ENCODE data around the gene SPINK4. TPM values are rescaled to one million over a fixed set of nuclear protein-coding genes. Genes with fewer than 3 reads are reported as not detected.

Gene SPINK4
- total and polyA plus RNA-seq, 9 donors = not detected

DNA sequence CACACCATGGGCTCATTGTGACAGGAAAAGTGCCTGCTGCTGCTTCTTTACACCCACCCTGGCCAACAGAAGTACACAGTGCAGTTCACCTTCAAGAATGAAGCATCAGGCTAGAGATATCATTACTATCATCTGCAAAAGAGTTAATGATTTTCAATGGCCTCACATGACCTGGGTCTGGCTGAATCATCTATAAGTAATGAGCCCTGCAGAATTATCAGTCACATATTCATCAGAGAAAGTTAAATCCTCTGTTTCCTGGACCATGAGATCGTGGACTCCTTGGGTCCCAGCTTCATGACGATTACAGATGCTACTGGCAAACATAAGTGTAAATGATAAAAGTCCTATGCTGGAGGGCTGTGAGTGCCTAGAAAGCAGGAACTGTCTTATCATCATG lies 16.3 kb downstream of the SPINK4 start:
- TF ChIP-seq EP300 (IDR thresholded peaks at IDR 0.05) = no peak
- TF ChIP-seq, protein P1, sequence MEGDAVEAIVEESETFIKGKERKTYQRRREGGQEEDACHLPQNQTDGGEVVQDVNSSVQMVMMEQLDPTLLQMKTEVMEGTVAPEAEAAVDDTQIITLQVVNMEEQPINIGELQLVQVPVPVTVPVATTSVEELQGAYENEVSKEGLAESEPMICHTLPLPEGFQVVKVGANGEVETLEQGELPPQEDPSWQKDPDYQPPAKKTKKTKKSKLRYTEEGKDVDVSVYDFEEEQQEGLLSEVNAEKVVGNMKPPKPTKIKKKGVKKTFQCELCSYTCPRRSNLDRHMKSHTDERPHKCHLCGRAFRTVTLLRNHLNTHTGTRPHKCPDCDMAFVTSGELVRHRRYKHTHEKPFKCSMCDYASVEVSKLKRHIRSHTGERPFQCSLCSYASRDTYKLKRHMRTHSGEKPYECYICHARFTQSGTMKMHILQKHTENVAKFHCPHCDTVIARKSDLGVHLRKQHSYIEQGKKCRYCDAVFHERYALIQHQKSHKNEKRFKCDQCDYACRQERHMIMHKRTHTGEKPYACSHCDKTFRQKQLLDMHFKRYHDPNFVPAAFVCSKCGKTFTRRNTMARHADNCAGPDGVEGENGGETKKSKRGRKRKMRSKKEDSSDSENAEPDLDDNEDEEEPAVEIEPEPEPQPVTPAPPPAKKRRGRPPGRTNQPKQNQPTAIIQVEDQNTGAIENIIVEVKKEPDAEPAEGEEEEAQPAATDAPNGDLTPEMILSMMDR (IDR thresholded peaks at IDR 0.05) = no peak
- TF ChIP-seq POLR2A (IDR thresholded peaks at IDR 0.05) = no peak
- DNase-seq = no peak
- intact Hi-C loops (cut with DNase I) = no loop called here
- Histone ChIP-seq H3K27me3 (no peaks in the 10 kb centered on the region), H3K36me3 (no peaks in the 10 kb centered on the region), H3K4me1 (ENCODE audit: insufficient read depth) (no peaks in the 10 kb centered on the region), H3K27ac (no peak overlapping the region), H3K4me3 (no peak overlapping the region), H3K9me3 (no peaks in the 10 kb centered on the region)
- 83 to 92% (median 88%) methylated on average over 2 of the region's 2 CpGs for WGBS, 3 donors

DNA sequence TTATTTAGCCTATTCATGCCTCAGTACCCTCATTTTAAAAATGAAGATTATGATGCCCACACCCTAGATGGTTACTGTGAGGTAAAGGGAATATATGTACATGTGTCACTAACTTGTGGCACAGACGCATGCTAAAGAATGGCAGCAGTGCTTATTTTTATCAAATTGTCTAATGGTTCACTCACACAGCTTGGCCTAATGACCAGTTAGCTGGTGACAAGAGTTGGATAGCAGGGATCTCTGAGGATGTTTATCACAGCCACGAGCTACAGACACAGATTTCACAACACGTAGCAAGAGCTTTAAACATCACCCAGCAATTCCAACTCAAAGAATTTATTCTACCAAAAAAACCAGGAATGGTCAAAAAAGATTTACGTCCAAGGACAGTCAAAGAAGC lies 17.3 kb downstream of the SPINK4 start:
- Histone ChIP-seq H3K27me3 (no peaks in the 10 kb centered on the region), H3K4me1 (ENCODE audit: insufficient read depth) (no peaks in the 10 kb centered on the region), H3K9me3 (no peaks in the 10 kb centered on the region), H3K36me3 (no peaks in the 10 kb centered on the region), H3K4me3 (no peak overlapping the region), H3K27ac (no peak overlapping the region)
- intact Hi-C loops (cut with DNase I) = no loop called here
- TF ChIP-seq, protein P1 (IDR thresholded peaks at IDR 0.05) = no peak
- TF ChIP-seq POLR2A (IDR thresholded peaks at IDR 0.05) = no peak
- TF ChIP-seq EP300 (IDR thresholded peaks at IDR 0.05) = no peak
- no peak for DNase-seq
- 87 to 90% (median 89%) methylated on average over 4 of the region's 4 CpGs for WGBS, 3 donors

DNA sequence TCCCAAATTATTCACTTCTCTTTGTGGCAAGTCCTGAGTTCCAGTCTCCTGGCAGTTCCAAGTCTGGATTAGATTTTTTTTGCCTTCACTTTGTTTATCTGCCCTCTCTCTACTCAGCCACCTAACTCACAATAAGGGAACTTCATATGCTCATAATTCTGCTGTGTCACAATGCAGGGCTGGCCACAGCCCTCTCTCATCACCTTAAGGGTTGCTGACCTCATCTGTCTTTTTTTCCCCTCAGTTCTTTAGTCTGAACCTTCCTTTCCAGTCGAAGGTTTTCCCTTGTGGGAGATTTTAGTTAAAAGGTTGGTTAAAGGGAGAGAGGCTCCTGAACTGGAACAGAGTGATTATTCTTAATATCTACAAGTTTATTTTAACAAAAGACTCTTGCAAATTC lies 20.4 kb downstream of the SPINK4 start:
- H3K9me3 ChIP-seq = no peaks in the 10 kb centered on the region
- no peak for DNase-seq
- no peak for TF ChIP-seq EP300 (IDR thresholded peaks at IDR 0.05)
- TF ChIP-seq POLR2A (IDR thresholded peaks at IDR 0.05) = no peak
- TF ChIP-seq, protein P1 (IDR thresholded peaks at IDR 0.05) = no peak
- H3K27ac ChIP-seq = no peak overlapping the region
- no peak overlapping the region for H3K4me3 ChIP-seq
- H3K36me3 ChIP-seq = no peaks in the 10 kb centered on the region
- no peaks in the 10 kb centered on the region for H3K27me3 ChIP-seq
- intact Hi-C loops (cut with DNase I) = no loop called here
- H3K4me1 ChIP-seq (ENCODE audit: insufficient read depth) = peaks cover 3% of the 10 kb centered on the region
- WGBS, 3 donors = 88 to 91% (median 90%) methylated on average over 1 of the region's 1 CpG

DNA sequence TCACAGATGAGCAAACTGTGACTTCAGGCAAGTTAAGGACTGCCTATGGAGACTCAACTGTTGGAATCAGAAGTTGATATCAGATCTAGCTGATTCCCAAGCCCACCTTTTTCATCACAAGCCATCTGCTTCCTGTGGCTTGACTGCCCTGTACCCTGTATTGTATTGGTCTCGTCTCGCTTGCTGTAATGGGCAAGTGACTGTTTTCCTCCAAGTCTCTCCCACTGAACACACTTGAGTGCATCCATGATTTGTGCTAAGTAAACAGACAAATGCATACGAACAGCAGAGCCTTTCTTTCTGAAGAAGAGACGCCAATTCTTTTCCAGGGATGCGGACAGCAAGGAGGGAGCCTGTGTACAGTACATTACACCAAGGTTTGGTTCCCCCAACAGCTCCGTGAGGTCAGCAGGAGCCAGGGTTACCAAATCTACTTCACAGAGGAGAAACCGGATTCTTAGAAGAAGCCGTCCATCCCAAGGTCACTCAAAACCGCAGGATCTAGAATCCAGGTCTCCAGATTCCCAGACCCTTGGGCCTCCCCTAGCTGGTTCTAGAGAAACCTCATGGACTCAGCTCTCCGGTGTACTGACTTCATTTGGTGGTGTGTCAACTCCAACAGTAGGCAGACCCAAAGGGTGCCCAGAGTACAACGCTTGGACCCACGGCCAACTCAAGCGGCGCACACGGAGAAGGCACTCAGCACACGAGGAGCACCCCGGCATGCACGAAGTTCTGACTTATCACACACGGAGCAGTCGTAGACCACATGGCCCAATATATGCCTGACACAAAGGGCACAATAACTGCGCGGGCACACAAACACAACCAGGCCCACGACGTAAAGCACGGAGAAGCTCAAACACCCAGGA lies 23.4 kb downstream of the SPINK4 start:
- WGBS, 3 donors = 6 to 7% (median 7%) methylated on average over 25 of the region's 25 CpGs
- no peaks in the 10 kb centered on the region for H3K27me3 ChIP-seq
- no peaks in the 10 kb centered on the region for H3K36me3 ChIP-seq
- intact Hi-C loops (cut with DNase I) = no loop called here
- no peaks in the 10 kb centered on the region for H3K9me3 ChIP-seq
- TF ChIP-seq POLR2A (IDR thresholded peaks at IDR 0.05) = no peak
- TF ChIP-seq, protein P1 (IDR thresholded peaks at IDR 0.05) = no peak
- no peak for TF ChIP-seq EP300 (IDR thresholded peaks at IDR 0.05)
- H3K4me3 ChIP-seq = peak overlapping the region; percentile 72
- H3K27ac ChIP-seq = no peak overlapping the region
- H3K4me1 ChIP-seq (ENCODE audit: insufficient read depth) = peaks cover 11% of the 10 kb centered on the region
- peak in 4 of 5 donors; percentile 26 to 49 (median 40) for DNase-seq
